Stimulated activated CD4-positive, alpha-beta T cell treated with anti-CD3 and anti-CD28 coated beads, Interleukin-15, amount 100 ng/mL, for 1 hour (primary cell): Measurements from ENCODE around the gene GRIN2C.

Experiments
- DNase-seq, 2 donors: peaks; one replicate each; pipeline ENCODE4 v3.0.0-alpha.2; 2020; ENCODE audit warnings: low read depth in 1 of 2, low spot score in 1 of 2

GRIN2C gene

GRCh38 chr17:74801896-74802295 lies 57.8 kb downstream of the GRIN2C start:
- DNase-seq: no peak

GRCh38 chr17:74800531-74800930 lies 59.2 kb downstream of the GRIN2C start:
- DNase-seq: no peak

- no peak for DNase-seq
Measured at GRCh38 chr17:74799097-74799496, 60.6 kb downstream of the GRIN2C start.

- no peak for DNase-seq
Measured at GRCh38 chr17:74798239-74798707, 61.4 kb downstream of the GRIN2C start.

GRCh38 chr17:74797824-74798223 lies 61.9 kb downstream of the GRIN2C start:
- no peak for DNase-seq

GRCh38 chr17:74796866-74797265 lies 62.8 kb downstream of the GRIN2C start:
- no peak for DNase-seq

- DNase-seq: no peak
Measured at GRCh38 chr17:74796211-74796610, 63.5 kb downstream of the GRIN2C start.

- DNase-seq: no peak
Measured at GRCh38 chr17:74795327-74796020, 64.2 kb downstream of the GRIN2C start.

- no peak for DNase-seq
Measured at GRCh38 chr17:74792586-74793105, 67.0 kb downstream of the GRIN2C start.
